NCI-H1694 treated with DMSO at 0.1 percent for 48 hours (cell line): Measurements from ENCODE around the gene C2CD2L.
"Not testable (repeated sequence)": the region's sequence is repeated elsewhere in the genome, so short reads cannot be mapped to it uniquely, and the experiment has no call there.

Experiments
- DNase-seq: peaks from one replicate; lab custom pipeline; 2025; lab: John Stamatoyannopoulos, UW

C2CD2L gene

GRCh38 chr11:119106564-119107537 lies at the start of gene C2CD2L:
Gene C2CD2L, plus strand, starts transcription at chr11:119107344. Its CDS starts 398 bp downstream, at chr11:119107742.
- DNase-seq, result peak; percentile 17

- not testable (repeated sequence) for DNase-seq
Measured at GRCh38 chr11:119059128-119059527, 48.0 kb upstream of the C2CD2L start.

DNA sequence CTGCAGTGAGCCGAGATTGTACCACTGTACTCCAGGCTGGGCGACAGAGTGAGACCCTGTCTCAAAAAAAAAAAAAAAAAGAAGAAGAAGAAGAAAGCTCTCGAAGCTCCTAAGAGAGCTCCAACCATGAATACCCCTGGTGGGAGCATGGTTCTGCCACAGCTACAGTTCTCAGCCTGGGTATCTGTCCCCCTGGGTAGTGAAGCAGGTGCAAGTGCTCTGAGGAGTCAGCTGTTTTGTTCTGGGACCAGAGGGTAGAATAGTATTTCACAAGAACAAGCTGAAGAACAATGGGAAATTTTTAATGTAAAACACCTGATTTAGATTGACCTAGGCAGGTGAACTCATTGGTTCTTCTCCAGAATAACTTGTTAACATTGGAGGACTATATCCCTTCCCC lies 45.9 kb upstream of the C2CD2L start:
- no peak for DNase-seq

- DNase-seq, result no peak
Measured at GRCh38 chr11:119062779-119063178, 44.4 kb upstream of the C2CD2L start.

DNA sequence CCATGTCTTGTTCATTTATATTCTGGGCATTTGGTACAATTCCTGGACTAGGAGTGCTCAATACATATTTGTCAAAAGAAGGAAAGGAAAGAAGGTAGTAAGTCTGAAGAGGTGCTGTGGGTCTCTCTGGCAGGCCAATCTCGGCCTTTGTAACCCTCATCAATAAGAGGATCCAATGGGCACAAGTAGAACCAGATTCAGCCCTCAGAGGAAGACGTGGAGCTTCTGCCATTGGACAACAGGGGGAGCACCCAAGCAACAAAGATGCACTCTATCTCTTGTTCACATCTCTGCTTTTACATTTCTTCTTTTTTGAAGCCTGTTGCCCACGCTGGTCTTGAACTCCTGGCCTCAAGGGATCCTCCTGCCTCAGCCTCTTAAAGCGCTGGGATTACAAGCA lies 41.8 kb upstream of the C2CD2L start:
- DNase-seq, result no peak

DNA sequence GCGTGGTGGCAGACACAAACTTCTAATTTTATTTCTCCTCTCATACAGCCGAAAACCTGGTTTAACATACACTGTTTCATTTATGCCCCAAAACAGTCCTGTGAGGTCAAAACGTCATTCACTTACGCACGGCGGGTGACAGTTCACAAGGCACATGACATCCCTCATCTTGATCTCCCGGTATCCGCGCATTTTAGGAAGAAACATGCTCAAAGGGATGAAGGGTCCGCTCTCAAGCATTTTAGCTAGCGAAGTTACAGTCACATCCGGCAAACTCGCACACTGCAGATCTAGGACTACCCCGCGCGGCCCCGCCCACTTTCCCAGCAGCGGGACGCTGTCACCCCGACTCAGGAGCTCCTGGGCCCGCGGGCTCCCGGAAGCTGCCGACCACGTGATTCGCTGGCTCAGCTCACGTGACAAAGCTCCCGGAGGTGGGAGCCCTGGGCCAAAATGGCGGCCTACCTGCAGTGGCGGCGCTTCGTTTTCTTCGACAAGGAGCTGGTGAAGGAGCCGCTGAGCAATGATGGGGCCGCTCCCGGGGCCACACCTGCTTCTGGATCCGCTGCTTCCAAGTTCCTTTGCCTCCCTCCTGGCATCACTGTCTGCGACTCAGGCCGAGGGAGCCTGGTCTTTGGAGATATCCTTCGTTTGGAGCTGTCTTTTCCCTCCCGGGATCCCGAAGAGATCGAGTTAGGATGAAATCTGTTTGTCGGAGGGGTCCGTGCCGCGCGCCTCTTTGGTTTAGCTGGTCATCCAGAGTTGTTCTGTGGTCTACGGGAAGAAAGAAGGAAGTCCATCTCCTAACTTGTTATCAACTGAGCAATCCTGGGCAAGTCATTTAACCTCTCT lies 39.5 kb upstream of the C2CD2L start, which contains the start of gene VPS11:
Gene VPS11, plus strand, starts transcription at position 448 of the 852 bp plus-strand sequence. Its CDS starts 6 bp downstream, at position 454.
- DNase-seq, result peak; percentile 43

- no peak for DNase-seq
Measured at GRCh38 chr11:119077839-119078238, 29.3 kb upstream of the C2CD2L start.

- no peak for DNase-seq
Measured at GRCh38 chr11:119078675-119079420, 28.3 kb upstream of the C2CD2L start.

DNA sequence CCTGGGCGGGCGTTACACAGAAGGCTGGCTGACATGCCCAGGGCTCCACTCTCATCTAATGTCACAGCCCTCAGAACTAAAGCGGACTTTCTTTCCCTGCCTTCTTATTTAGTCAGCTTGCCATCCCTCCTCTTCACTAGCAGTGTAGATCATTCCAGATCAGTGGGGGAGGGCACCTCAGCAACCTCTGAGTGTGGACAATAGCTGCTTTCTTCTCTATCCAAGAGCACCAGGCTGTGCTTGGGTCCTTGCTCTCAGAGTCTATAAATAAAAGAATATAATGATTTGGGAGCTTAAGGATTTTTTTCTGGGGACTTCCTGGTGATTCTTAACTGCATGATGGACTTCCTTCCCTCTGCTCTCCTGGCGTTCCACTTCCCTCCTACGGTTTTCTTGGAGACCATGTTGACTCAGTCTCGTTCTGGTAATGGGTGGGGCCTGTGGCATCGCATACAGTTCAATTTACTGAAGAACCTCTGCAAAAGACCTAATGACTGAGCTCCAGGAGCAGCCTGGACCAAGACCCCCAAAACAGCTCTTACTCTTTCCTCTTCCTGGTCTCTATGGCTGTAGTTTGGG lies 25.4 kb upstream of the C2CD2L start:
- no peak for DNase-seq

GRCh38 chr11:119084663-119085436 lies 22.3 kb upstream of the C2CD2L start, which contains the start of gene HMBS:
Gene HMBS, plus strand, starts transcription at chr11:119084881. Its CDS starts 153 bp downstream, at chr11:119085034.
- DNase-seq, result peak; percentile 64

DNA sequence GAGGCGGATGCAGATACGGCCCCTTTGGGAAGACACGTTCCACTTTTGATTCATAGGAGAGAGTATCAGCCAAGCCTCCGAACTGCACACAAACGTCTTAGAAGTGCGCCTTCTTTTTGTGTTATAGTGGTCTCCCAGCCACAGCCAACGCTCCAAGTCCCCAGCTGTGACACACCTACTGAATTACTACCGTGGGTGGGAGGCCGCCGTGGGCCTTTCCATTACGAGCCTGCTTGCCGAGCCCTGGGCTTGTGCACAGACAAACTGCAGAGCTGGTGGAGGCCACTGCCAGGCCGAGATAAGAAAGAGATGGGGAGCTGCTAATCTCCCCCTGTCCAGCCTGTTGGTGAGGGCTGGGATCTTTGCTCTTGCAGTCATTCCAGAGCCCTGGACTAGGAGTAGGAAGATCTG lies 21.7 kb upstream of the C2CD2L start:
- DNase-seq, result no peak

GRCh38 chr11:119087123-119087522 lies 20.0 kb upstream of the C2CD2L start:
- no peak for DNase-seq

- no peak for DNase-seq
Measured at GRCh38 chr11:119087747-119088241, 19.4 kb upstream of the C2CD2L start.

- DNase-seq, result no peak
Measured at GRCh38 chr11:119088406-119088805, 18.7 kb upstream of the C2CD2L start.

GRCh38 chr11:119089319-119089718 lies 17.8 kb upstream of the C2CD2L start:
- DNase-seq, result no peak

GRCh38 chr11:119091178-119091577 lies 16.0 kb upstream of the C2CD2L start:
- no peak for DNase-seq

GRCh38 chr11:119091966-119092879 lies 14.9 kb upstream of the C2CD2L start:
- no peak for DNase-seq

DNA sequence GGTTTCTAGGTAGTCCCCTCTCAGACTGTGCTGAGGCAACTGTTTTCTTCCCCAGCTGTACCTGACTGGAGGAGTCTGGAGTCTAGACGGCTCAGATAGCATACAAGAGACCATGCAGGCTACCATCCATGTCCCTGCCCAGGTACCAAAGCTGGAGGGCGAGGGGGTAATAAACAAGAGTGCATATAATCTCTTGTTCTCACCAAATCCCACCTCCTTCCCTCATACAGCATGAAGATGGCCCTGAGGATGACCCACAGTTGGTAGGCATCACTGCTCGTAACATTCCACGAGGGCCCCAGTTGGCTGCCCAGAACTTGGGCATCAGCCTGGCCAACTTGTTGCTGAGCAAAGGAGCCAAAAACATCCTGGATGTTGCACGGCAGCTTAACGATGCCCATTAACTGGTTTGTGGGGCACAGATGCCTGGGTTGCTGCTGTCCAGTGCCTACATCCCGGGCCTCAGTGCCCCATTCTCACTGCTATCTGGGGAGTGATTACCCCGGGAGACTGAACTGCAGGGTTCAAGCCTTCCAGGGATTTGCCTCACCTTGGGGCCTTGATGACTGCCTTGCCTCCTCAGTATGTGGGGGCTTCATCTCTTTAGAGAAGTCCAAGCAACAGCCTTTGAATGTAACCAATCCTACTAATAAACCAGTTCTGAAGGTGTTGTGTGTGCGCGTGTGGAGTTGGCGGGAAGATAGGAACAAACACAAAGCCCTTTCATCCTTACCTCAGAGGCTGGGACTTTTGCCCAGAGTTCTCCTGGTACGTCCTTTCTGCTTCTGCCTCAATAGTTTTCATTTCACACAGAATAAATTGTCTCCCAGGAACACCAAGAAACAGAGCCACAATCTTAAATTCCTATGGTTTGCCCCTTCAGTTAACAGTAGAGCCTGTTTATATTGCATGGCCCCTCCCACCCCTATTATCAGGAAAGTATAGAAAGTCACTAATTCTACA lies 14.0 kb upstream of the C2CD2L start:
- DNase-seq, result no peak
